ENCODE measurements around the gene CCDC85A. TPM values are rescaled to one million over a fixed set of nuclear protein-coding genes. Genes with fewer than 3 reads are reported as not detected.

Gene CCDC85A
- total RNA-seq, 1 experiment from 2014 or later = not detected

DNA sequence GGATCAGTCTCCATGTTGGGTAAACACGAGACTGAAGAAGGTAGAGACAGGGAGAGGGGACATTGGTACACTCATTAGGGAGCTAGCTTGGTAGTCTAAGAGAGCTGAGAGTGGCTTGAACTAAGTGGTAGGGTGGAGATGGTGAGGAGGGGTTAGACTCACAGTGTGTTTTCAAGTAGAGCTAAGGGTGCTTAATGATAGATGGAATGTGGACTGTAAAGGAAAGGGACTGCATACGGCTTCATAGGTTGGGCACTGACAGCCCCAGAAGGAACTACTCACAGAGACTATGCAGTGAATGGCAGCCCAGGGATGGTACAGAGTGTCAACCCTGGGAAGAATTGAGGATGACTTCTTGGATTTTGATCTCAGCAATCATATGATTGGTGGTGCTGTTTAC, 178.1 kb downstream of the CCDC85A start:
- Histone ChIP-seq H3K27me3 (no peaks in the 10 kb centered on the region), H3K36me3 (no peaks in the 10 kb centered on the region), H3K4me3 (no peak overlapping the region)

DNA sequence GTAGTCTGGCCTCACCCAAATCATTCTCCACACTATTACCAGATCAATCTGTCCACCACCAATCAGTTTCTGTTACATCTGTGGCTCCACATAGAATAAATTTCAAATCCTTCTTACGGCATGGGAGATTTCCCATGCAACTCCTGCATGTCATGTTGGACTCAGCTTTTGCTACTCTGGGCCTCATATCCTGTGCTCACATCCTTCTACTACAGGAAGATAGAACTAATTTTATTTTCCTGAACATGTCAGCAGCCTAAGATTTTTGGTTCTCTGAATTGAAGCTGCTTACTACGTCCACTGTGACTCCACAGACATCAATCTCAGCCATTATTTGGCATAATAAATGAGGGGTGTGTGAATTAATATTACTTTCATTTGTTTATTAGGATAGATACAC, 181.1 kb downstream of the CCDC85A start:
- Histone ChIP-seq H3K36me3 (no peaks in the 10 kb centered on the region), H3K27me3 (no peaks in the 10 kb centered on the region), H3K9me3 (no peaks in the 10 kb centered on the region), H3K4me3 (no peak overlapping the region)
- no peak for DNase-seq

More for the DNA sequence above, 178.1 kb downstream of the CCDC85A start:
- no peak for DNase-seq
- H3K9me3 ChIP-seq = no peaks in the 10 kb centered on the region

DNA sequence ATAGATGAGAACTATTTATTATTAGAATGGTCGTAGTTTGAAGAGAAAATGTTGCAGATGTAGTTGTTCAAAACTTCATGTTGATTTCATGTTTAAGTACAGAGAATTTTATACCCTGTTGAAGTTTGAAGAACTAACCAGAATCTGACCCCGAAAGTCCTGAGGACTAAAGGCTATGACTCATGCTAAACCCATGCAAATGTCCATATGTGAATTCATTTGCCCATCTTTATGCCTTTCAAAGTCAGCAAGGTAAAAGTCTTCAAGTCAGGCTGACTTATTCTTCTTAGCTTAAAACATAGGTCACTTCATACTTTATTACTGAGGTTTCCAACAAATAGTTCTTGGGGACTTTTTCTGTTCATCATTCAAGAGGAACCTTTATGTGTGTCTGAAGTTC, 185.5 kb downstream of the CCDC85A start:
- H3K9me3 ChIP-seq = no peaks in the 10 kb centered on the region
- DNase-seq = no peak
- no peaks in the 10 kb centered on the region for H3K27me3 ChIP-seq
- no peaks in the 10 kb centered on the region for H3K36me3 ChIP-seq
- no peak overlapping the region for H3K4me3 ChIP-seq

DNA sequence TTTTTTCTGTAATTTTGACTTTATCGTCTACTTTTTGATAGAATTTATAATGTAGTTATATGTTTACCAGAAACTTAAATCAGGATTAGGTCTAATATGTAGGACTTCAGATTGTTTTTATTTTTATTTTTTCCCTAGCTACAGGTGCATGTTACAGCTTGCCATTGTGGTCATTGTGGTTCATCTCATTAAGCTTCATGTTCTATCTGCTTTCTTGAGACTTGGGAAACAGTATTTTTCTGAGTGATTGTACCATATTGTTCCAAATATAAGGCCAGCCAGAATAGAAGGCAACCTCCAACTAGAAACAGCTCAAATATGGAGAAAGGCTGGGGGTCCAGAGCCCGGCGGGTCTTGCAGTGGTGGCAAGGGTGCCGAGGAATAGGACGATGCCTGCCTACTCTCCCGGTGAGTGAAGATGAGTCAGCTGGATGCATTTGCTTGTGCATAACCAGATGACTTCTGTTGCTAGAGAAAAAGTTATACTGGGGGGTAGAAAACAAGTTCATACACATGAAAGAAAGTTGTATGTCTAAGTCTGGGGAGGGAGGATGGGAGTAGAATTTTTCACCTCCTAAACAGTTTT, 188.4 kb downstream of the CCDC85A start:
- no peak overlapping the region for H3K4me3 ChIP-seq
- H3K27me3 ChIP-seq = no peaks in the 10 kb centered on the region
- H3K36me3 ChIP-seq = no peaks in the 10 kb centered on the region
- no peak for DNase-seq
- H3K9me3 ChIP-seq = no peaks in the 10 kb centered on the region

DNA sequence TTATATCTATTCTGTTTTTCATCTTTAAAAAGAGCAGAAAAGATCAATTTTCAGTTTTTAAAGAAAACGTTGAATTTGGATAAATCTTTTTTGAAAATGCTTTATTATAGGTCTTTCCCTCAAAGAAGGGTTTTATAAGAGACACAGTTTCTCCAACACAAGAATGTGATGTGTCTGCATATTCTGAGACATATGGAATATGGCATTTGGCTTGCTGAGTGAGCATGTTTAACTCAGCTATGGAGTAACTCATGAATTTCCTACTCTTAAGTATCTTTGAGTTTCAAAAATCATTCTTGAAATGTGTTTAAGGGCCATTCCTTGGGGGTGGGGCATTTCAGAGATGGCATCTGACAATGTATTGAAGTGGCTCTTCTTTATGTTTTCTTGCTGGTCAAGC, 191.5 kb downstream of the CCDC85A start:
- H3K4me3 ChIP-seq = no peak overlapping the region
- H3K36me3 ChIP-seq = no peaks in the 10 kb centered on the region
- DNase-seq = no peak
- no peaks in the 10 kb centered on the region for H3K9me3 ChIP-seq
- H3K27me3 ChIP-seq = no peaks in the 10 kb centered on the region

DNA sequence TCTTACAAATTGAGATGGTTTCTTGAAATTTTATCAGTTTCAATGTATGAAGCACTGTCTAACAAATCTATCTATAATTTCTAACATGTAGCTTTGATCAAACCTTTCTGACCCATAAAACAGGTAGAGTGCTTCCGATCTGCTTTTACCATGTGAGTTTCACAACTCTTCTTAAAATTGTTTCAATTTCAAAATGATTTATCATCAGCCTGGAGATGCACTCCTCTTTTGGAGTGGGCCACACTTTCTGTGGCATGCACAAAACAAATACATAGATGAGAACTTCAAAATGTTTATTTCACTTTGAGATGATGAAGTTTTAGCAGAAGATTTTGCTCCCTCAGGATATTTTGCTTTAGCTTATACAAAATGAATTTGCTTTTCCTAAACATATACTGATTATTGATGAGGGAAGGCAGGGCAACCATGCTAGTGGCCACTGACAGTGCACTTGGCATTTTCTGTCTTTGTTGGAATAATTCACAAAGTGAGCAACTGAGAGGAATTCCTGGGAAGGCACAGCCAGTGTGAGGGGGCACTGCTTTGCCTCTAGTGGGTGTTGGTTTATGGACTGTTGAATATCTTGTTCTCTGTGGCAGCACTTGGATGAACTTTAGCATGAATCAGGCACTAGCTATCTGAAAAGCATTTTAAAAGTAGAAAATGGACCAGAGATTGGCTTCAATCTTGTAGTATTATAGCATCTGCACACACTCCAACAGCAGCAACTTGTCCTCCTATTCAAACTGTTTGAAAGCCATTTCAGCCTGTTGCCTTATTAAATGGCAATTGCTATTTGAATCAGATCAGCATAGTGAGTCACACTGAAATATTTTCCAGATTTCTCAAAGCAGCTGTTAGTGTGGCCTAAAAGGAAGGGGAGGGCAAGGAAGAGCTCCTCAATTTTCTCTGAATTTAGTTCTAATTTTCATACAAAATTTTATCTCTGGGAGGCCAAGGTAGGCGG, 193.2 kb downstream of the CCDC85A start:
- Histone ChIP-seq H3K36me3 (no peaks in the 10 kb centered on the region), H3K9me3 (no peaks in the 10 kb centered on the region), H3K27me3 (no peaks in the 10 kb centered on the region), H3K4me3 (no peak overlapping the region)
- no peak for DNase-seq

DNA sequence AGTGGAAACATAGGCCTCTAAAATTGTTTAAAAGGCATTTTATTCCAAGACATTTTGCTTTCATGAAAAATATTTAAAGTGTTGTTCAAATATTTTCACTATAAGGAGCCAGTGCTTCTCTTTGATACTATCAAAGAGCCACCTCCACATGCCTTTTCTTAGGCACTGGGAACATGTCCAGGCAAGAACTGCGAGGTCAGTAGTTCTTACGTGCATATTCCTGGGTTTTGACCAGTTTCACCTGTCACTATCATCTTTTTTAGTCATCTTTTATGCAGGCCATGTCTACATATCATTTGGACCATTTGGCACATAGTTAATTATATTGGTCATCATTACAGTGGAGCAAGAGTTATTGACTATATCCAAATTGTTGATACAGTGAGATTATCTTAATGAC, 195.3 kb downstream of the CCDC85A start:
- H3K36me3 ChIP-seq = no peaks in the 10 kb centered on the region
- no peak overlapping the region for H3K4me3 ChIP-seq
- H3K27me3 ChIP-seq = no peaks in the 10 kb centered on the region
- no peaks in the 10 kb centered on the region for H3K9me3 ChIP-seq
- DNase-seq = no peak

DNA sequence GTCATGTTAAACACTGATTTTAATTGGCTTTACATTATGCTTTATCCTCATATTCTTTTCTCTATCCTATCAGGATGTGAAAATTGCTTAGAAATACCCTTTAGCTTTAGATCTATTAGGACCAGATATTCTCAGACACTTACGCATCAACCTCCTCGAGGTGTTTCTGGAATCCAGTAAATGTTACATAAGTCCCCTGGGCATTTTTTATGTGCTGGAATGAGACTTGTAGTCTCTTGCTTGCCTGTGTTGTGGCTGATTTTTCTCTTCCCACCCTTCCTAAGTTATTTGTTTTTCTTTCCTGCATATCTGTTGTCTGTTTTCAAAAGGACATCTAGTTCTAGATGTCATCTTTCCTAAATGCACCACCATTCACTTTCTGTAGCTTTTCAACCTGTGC, 197.1 kb downstream of the CCDC85A start:
- Histone ChIP-seq H3K27me3 (no peaks in the 10 kb centered on the region), H3K9me3 (no peaks in the 10 kb centered on the region), H3K36me3 (no peaks in the 10 kb centered on the region), H3K4me3 (no peak overlapping the region)
- no peak for DNase-seq

DNA sequence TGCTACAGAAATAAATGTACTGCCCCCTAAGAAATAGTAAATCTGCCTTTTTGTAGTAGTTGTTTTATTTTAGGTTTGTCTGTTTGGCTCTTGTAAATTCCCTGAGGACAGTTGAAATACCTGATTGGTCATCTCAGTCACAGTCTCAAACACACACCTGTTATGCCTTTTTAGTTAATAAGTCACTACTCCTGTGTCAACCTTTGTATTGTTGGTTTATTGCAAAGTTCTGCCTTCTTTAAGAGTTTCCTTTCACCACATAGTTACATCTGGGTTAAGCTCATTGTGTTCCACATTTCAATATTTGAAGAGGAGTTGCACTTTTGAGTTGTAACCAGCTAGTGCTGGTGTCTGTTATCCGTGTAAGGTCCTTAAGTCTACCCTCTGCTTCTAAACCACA, 198.7 kb downstream of the CCDC85A start:
- Histone ChIP-seq H3K27me3 (no peaks in the 10 kb centered on the region), H3K9me3 (no peaks in the 10 kb centered on the region)

DNA sequence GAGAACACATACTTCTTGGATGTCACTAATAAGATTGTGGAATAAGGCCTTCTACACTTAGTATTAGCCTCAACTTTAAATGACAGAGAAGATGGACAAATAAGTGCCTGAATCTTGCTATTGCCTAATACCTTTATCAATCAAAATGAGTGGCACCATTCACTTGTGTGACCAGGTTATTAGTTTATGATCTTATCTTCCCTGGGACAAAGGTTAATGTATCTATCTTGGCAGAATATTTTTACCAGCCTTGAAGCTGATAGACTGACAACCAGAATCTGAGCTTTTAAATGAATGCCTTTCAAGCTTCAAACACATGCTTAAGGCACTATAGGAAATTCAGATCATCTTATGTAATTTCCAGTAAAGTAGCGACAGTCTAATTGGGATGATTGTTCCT, 202.9 kb downstream of the CCDC85A start:
- no peaks in the 10 kb centered on the region for H3K27me3 ChIP-seq
- no peaks in the 10 kb centered on the region for H3K9me3 ChIP-seq
- DNase-seq = no peak
- no peaks in the 10 kb centered on the region for H3K36me3 ChIP-seq
- H3K4me3 ChIP-seq = no peak overlapping the region

More for the DNA sequence above, 198.7 kb downstream of the CCDC85A start:
- Histone ChIP-seq H3K4me3 (no peak overlapping the region), H3K36me3 (no peaks in the 10 kb centered on the region)
- no peak for DNase-seq

DNA sequence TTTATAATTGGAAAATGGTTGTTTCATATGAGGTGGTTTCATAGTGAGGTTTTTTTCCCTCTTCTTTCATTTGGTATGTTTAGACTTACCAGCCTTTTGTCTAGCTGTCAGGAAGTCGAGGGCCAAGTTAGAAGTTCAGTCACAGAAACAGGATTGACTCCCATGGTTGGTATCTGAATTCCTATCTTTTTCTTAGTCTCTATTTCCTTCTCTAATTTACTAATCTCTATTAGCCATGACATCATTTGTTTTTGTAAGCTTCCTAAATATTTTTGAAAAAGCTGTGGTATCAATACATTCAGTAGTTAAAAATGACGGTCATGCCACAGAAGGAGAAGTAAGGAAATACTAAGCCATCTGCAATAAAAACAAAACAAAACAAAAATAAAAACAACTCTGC, 206.9 kb downstream of the CCDC85A start:
- DNase-seq = no peak
- no peaks in the 10 kb centered on the region for H3K27me3 ChIP-seq
- H3K36me3 ChIP-seq = no peaks in the 10 kb centered on the region
- no peaks in the 10 kb centered on the region for H3K9me3 ChIP-seq
- no peak overlapping the region for H3K4me3 ChIP-seq

DNA sequence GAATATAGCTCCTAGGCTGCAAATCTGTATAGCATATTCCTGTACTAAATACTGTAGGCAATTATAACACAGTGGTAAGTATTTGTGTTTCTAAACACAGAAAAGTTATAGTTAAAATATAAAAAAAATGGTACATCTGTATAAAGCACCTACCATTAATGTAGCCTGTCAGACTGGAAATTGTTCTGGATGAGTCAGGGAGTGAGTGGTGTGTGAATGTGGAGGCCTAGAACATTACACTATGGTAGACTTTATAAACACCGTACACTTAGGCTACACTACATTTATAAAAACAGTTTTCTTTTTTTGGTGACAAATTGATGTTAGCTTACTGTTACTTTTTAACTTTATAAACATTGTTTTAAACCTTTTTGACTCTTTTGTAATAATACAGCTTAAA, 226.3 kb downstream of the CCDC85A start:
- Histone ChIP-seq H3K36me3 (no peaks in the 10 kb centered on the region), H3K4me3 (no peak overlapping the region), H3K9me3 (no peaks in the 10 kb centered on the region), H3K27me3 (0 out of 2 replicates have a peak, but pooled peaks cover 2% of the 10 kb centered on the region)
- no peak for DNase-seq

DNA sequence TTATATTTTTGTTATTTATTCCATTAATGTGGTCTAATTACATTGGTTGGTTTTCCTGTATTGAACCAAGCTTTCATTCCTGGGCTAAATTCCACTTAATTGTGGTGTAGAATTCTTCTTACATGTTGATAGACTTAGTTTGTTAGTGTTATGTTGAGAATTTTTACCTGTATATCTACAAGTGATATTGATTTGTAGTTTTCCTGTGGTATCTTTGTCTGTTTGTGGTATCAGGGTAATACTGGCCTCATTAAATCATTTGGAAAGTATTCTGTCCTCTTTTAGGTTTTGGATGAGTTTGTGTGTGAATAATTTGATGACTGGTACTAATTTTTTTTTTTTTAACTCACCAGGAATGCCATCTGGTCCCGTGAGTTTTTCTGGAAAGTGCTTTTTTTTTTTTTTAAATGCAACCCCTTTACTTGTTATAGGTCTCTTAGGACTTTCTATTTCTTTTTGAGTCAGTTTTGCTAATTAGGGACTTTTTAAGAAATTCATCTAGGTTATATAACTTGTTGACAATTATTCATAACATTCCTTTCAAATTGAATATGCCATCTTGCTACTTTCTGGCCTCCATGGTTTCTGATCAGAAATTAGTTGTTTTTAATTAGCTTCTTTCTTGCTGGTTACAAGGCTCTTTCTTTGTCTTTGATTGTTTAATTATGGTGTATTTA, 232.8 kb downstream of the CCDC85A start:
- Histone ChIP-seq H3K9me3 (no peaks in the 10 kb centered on the region), H3K27me3 (0 out of 2 replicates have a peak, but pooled peaks cover 2% of the 10 kb centered on the region), H3K36me3 (no peaks in the 10 kb centered on the region), H3K4me3 (no peak overlapping the region)
- no peak for DNase-seq
